GM18499 (cell line): ENCODE results near the gene OTOP1.
"Not testable (repeated sequence)": the region's sequence is repeated elsewhere in the genome, so short reads cannot be mapped to it uniquely, and the experiment has no call there.

Source experiments
- ATAC-seq: cut with Tn5 transposase; IDR thresholded peaks from one replicate; pipeline ENCODE4 v1.9.1; 2021; ENCODE audit warnings: moderate number of reproducible peaks; ENCODE audit not compliant: insufficient read depth, unreplicated experiment

Gene OTOP1

GRCh38 chr4:4226606-4227438 lies at the start of gene OTOP1:
Gene OTOP1, minus strand, starts transcription at chr4:4226929. Its CDS starts 65 bp downstream, at chr4:4226864.
- no peak for ATAC-seq

DNA sequence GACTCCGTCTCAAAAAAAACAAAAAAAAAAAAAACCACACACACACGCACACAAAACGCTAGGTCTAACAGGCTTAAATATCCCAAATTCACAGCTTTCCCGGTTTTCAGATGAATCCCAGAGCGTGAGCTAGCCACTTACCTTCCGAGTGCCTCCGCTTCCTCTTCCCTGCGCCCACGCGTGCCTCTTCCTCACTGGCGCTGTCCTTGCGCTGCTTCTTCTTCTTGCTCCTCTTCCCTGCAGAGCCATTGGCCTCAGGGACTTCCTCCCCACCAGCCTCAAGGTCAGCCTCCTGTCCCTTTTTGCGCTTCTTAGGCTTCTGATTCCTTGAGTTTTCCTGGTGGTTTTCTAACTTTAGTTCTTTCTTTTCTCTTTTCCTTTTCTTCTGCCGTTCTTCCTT lies 47.5 kb upstream of the OTOP1 start:
- ATAC-seq = no peak

GRCh38 chr4:4271912-4272311 lies 45.2 kb upstream of the OTOP1 start:
- no peak for ATAC-seq

GRCh38 chr4:4270529-4270928 lies 43.8 kb upstream of the OTOP1 start:
- no peak for ATAC-seq

DNA sequence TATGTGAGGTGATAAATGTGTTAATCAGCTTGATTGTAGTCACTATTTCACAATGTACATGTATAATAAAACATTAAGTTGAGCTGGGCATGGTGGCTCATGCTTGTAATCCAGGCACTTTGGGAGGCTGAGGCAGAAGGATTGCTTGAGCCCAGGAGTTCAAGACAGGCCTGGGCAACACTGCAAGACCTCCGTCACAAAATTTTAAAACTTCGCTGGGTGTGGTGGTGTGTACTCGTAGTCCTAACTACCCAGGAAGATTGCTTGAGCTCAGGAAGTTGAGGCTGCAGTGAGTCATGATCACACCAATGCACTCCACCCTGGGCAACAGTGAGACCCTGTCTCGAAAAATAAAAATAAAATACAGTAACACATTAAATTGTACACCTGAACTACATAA lies 43.1 kb upstream of the OTOP1 start:
- ATAC-seq = no peak

- no peak for ATAC-seq
Measured at GRCh38 chr4:4269331-4269731, 42.6 kb upstream of the OTOP1 start.

GRCh38 chr4:4268776-4269175 lies 42.0 kb upstream of the OTOP1 start:
- ATAC-seq = no peak

DNA sequence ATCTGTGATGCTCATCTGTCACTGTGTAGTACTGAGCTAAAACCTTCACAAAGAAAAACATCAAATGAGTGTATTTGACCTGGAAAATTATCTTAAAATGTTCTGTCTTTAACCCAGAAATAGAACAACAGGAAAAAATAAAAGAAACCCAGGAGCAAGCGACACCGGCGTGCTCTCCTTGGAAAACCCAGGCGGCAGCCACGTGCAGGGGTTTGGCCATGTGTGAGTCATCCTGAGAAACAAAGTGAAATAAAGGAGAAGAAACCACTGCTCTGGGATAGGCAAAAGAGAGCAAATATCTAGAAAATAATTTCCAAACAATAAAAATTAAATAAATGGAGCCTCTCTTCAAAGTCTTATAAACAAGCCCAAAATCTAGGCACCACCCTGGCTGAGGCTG lies 41.3 kb upstream of the OTOP1 start:
- ATAC-seq = no peak

DNA sequence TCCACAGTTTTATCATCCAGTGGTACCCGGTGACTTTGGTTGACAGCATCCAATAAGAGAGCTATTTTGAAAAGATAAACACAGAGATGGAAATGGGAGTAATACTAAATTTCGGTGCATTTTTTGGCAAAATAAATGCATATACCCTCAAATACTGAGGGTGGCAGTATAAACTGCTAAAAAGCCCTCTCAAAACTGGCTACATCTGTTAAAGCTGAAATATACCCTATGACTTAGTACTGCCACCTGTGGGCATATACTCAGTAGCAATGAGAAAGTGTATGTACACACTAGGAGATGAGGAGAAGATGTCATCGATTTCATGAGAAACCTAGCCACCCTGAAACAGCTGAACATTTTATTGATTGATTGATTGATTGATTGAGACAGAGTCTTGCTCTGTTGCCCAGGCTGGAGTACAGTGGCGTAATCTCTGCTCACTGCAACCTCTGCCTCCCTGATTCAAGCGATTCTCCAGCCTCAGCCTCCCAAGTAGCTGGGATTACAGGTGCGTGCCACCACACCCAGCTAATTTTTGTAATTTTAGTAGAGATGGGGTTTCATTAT lies 33.5 kb upstream of the OTOP1 start:
- peak; percentile 63 for ATAC-seq

- no peak for ATAC-seq
Measured at GRCh38 chr4:4259484-4260100, 32.9 kb upstream of the OTOP1 start.

- ATAC-seq = not testable (repeated sequence)
Measured at GRCh38 chr4:4257705-4258104, 31.0 kb upstream of the OTOP1 start.

DNA sequence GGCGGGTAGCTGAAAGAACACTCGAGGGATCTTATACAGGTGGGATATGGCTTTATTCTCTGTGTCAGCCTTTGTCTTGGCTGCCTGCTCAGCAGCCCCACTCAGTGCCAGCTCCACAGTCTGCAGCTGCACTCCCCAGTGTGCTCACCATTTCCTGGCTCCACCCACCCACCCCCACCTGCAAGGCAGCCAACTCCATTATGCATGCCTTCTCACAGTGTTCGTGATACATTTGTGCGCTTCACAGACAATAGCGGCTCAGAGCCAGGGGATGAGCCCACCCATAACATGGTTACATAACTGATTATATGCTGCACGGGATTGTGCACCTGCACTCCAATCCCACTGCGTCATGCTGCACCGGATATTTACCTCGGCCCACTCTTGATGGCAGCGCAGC lies 30.1 kb upstream of the OTOP1 start:
- no peak for ATAC-seq

GRCh38 chr4:4254666-4255065 lies 27.9 kb upstream of the OTOP1 start:
- ATAC-seq = no peak

DNA sequence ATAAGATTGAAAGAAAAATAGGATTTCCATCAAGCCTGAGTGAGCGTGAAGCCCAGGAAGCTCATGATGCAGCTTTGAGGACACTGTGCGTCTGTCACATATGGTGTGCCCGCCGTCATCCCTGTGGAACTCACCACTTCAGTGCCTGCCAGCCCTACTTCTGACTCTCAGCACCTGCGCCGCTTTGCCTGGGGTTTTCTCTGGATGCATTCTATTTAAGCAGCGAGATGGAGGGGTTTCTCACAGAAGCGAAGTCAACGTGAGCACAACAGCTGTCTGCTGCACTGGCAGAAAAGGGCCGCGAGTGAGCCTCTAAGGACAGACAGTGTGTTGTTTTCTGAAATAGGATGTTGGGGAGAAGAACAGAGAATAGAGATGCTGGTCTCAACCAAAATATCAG lies 27.5 kb upstream of the OTOP1 start:
- no peak for ATAC-seq

DNA sequence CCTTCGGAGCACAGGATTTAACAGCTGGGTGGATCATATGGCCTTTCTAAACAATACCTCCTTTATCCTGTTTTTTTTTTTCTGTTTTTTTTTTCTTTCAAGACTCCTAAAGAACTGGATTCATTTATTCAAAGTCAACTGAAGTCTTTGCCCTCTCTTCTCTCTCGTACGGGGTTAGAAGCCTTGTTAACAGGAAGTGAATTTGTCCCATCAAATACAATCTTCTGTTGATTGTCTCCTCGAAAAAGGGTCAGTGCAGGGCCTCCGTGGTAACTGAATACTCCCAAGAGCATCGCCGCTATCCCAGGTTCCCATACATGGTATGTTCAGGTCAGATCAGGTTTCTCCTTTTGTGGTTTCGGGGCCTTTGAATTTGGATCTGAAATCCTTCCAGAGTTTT lies 23.1 kb upstream of the OTOP1 start:
- no peak for ATAC-seq

DNA sequence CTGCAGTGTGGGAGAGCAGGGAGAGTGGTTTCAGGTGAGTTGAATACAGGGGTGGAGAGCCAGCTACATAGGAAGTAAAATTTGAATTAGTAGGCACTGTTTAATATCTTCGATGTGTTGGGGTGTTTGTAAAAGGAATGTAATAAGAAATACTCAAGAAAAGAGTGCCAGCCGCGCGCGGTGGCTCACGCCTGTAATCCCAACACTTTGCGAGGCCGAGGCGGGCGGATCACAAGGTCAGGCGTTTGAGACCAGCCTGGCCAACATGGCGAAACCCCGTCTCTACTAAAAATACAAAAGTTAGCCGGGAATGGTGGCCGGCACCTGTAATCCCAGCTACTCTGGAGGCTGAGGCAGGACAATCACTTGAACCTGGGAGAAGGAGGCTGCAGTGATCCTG lies 22.6 kb upstream of the OTOP1 start:
- ATAC-seq = not testable (repeated sequence)

- no peak for ATAC-seq
Measured at GRCh38 chr4:4248885-4249203, 22.1 kb upstream of the OTOP1 start.

DNA sequence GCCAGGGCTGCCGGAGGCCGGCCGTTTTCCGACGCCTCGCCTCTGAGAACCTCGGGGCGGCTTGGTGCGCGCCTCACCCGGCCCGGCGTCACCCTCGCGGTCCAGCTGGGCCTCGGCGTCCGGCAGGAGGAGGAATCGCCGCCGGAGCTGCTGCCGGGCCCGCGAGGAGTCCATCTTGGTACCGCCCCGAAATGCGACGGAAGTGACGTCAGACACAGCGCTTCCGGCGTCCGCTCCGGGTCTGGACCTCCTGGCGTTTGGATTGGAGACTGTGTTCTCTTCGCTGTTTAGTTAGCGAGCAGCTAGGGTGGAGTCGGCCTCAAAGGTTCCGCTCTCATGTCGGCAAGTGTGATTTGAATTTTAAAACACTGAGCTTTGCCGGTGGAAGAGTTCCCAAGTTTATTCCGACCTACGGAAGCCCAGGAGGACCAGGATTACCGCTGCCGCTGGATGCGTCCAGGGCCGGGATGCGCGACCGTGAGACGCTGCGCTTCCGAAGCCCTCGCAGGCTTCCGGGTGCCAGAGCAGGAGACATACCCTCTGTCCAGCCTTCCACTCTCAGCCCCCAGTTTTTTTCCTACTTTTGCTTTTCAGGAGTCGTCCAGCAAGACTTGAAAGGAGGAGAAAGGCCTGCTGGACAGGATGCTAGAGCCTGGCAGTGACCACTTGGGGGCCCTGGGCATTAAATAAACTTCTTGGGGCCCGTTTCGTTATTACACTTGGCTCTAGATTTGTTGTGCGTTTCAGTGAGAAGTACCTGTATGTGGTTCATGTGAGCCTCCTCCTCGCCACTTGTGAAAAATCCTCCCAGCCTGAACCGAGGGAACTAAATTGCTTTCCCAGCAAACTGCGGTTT lies 21.5 kb upstream of the OTOP1 start, which contains the start of gene TMEM128:
TMEM128 (minus strand) TSS at position 195 of the 856 bp plus-strand sequence; CDS start at position 174, 21 bp downstream.
- ATAC-seq = peak; percentile 78

GRCh38 chr4:4247696-4248028 lies 20.9 kb upstream of the OTOP1 start:
- no peak for ATAC-seq

DNA sequence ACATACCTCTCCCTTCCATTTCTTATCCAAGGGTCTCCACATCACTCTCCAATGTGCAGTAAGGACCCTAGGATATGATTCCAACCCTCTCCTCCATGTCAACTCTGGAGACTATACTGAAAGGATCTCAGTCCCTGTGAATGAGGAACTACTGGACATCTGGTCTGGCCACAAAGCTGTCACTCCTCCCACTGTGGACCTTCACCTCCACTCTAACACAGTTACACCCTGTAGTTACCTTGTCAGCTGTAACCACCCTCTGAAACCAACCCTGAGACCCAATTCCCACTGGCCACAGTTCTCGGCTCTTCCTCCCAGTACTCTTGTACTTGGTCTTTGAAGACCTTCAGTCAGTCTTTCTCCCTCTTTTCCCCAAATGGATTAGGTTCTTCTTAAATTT lies 18.4 kb upstream of the OTOP1 start:
- no peak for ATAC-seq

- ATAC-seq = not testable (repeated sequence)
Measured at GRCh38 chr4:4239551-4239950, 12.8 kb upstream of the OTOP1 start.
